Astrocyte (in vitro differentiated cells and primary cell): Measurements from ENCODE around the gene DBF4B. TPM values are rescaled to one million over a fixed set of nuclear protein-coding genes. Genes with fewer than 3 reads are reported as not detected.

Source experiments
- DNase-seq: peaks from one replicate; pipeline ENCODE4 v3.0.0-alpha.2; 2010; ENCODE audit warnings: low read depth
- FAIRE-seq: peaks from 2 replicates; lab custom pipeline; 2011; peaks lifted over from hg19 to GRCh38; lab: Jason Lieb, UNC
- H2AFZ ChIP-seq: 2 replicates; pipeline ENCODE4 v1.6.0; 2012; ENCODE audit warnings: low read depth, low read length, inconsistent platforms
- H3K27ac ChIP-seq: 2 replicates; pipeline ENCODE4 v1.5.1; 2011; ENCODE audit warnings: low read depth, low read length, inconsistent platforms
- H3K27me3 ChIP-seq: 2 replicates; pipeline ENCODE4 v1.6.0; 2011; ENCODE audit warnings: low read length, inconsistent platforms; ENCODE audit not compliant: insufficient read depth
- H3K36me3 ChIP-seq: 2 replicates; pipeline ENCODE4 v1.5.1; 2011; ENCODE audit warnings: low read length, inconsistent platforms; ENCODE audit not compliant: insufficient read depth
- H3K4me1 ChIP-seq: 2 replicates; pipeline ENCODE4 v1.5.1; 2011; ENCODE audit warnings: low read length, inconsistent platforms; ENCODE audit not compliant: insufficient read depth
- H3K4me2 ChIP-seq: 2 replicates; pipeline ENCODE4 v1.6.0; 2012; ENCODE audit warnings: low read length, inconsistent platforms
- H3K4me3 ChIP-seq: 2 replicates; pipeline ENCODE4 v1.5.1; 2011; ENCODE audit warnings: low read depth, mild to moderate bottlenecking, low read length, inconsistent platforms; ENCODE audit not compliant: insufficient read depth
- H3K79me2 ChIP-seq: 2 replicates; pipeline ENCODE4 v1.6.0; 2012; ENCODE audit warnings: mild to moderate bottlenecking, low read length, inconsistent platforms; ENCODE audit not compliant: insufficient read depth
- H3K9ac ChIP-seq: 2 replicates; pipeline ENCODE4 v1.6.0; 2012; ENCODE audit warnings: mild to moderate bottlenecking, low read length, inconsistent platforms
- H3K9me3 ChIP-seq: 2 replicates; pipeline ENCODE4 v1.5.1; 2012; ENCODE audit warnings: low read depth, mild to moderate bottlenecking, low read length, inconsistent platforms; ENCODE audit not compliant: insufficient read depth
- H4K20me1 ChIP-seq: 2 replicates; pipeline ENCODE4 v1.6.0; 2012; ENCODE audit warnings: low read length, inconsistent platforms; ENCODE audit not compliant: insufficient read depth
- H3K27ac Mint-ChIP-seq: one replicate; pipeline ENCODE4 v1.8.0; 2021; ENCODE audit warnings: mild to moderate bottlenecking, mixed read lengths; ENCODE audit not compliant: unreplicated experiment
- H3K27me3 Mint-ChIP-seq: one replicate; pipeline ENCODE4 v1.8.0; 2021; ENCODE audit warnings: low read depth, mixed read lengths; ENCODE audit not compliant: unreplicated experiment
- H3K36me3 Mint-ChIP-seq: one replicate; pipeline ENCODE4 v1.8.0; 2021; ENCODE audit warnings: low read depth, mixed read lengths; ENCODE audit not compliant: unreplicated experiment
- H3K4me1 Mint-ChIP-seq: one replicate; pipeline ENCODE4 v1.8.0; 2021; ENCODE audit warnings: low read depth, mixed read lengths; ENCODE audit not compliant: unreplicated experiment
- H3K4me3 Mint-ChIP-seq: one replicate; pipeline ENCODE4 v1.8.0; 2021; ENCODE audit warnings: mild to moderate bottlenecking, moderate library complexity, mixed read lengths; ENCODE audit not compliant: unreplicated experiment
- H3K9me3 Mint-ChIP-seq: one replicate; pipeline ENCODE4 v1.8.0; 2021; ENCODE audit warnings: mild to moderate bottlenecking, mixed read lengths; ENCODE audit not compliant: unreplicated experiment
- CTCF ChIP-seq: IDR thresholded peaks from 2 replicates; pipeline ENCODE4 v1.5.1; 2011; ENCODE audit warnings: low read depth, mild to moderate bottlenecking, inconsistent platforms, low read length, moderate library complexity; ENCODE audit not compliant: insufficient read depth
- EZH2 ChIP-seq: IDR thresholded peaks from 2 replicates; pipeline ENCODE4 v1.6.1; 2012; ENCODE audit warnings: mild to moderate bottlenecking, low read length, inconsistent platforms; ENCODE audit not compliant: insufficient read depth
- total RNA-seq: library from RNA; stranded (reverse); gene quantifications from 2 replicates; pipeline ENCODE4 v1.2.1, GENCODE V29; 2021

DBF4B gene
- total RNA-seq, 1 donor from 2014 or later: 9.5 TPM

- no peak overlapping the region for H2AFZ ChIP-seq
- H4K20me1 ChIP-seq: no peaks in the 10 kb centered on the region
- H3K27ac Mint-ChIP-seq: no peak overlapping the region
- TF ChIP-seq EZH2 (no peak), CTCF (no peak)
- no peaks in the 10 kb centered on the region for H3K27me3 ChIP-seq
- no peaks in the 10 kb centered on the region for H3K9me3 ChIP-seq
- no peak overlapping the region for H3K4me3 ChIP-seq
- no peak overlapping the region for H3K4me3 Mint-ChIP-seq
- peaks cover 13% of the 10 kb centered on the region for H3K27me3 Mint-ChIP-seq
- H3K4me2 ChIP-seq: no peak overlapping the region
- H3K36me3 ChIP-seq: no peaks in the 10 kb centered on the region
- H3K79me2 ChIP-seq: no peaks in the 10 kb centered on the region
- H3K4me1 ChIP-seq: no peaks in the 10 kb centered on the region
- no peak for DNase-seq
- no peak overlapping the region for H3K27ac ChIP-seq
- no peak overlapping the region for H3K9ac ChIP-seq
- H3K9me3 Mint-ChIP-seq: no peaks in the 10 kb centered on the region
- peaks cover 19% of the 10 kb centered on the region for H3K36me3 Mint-ChIP-seq
- H3K4me1 Mint-ChIP-seq: no peaks in the 10 kb centered on the region
- FAIRE-seq: no peak
These were observed 42.9 kb downstream of the DBF4B start for GRCh38 chr17:44751331-44751730.

GRCh38 chr17:44751806-44752205, 43.3 kb downstream of the DBF4B start:
- H3K36me3 ChIP-seq: no peaks in the 10 kb centered on the region
- no peaks in the 10 kb centered on the region for H3K4me1 Mint-ChIP-seq
- no peak overlapping the region for H3K4me2 ChIP-seq
- H3K79me2 ChIP-seq: no peaks in the 10 kb centered on the region
- H3K27ac Mint-ChIP-seq: no peak overlapping the region
- H3K4me3 ChIP-seq: no peak overlapping the region
- no peaks in the 10 kb centered on the region for H3K27me3 ChIP-seq
- FAIRE-seq (no peak), DNase-seq (no peak)
- H4K20me1 ChIP-seq: no peaks in the 10 kb centered on the region
- H3K27ac ChIP-seq: no peak overlapping the region
- H3K4me3 Mint-ChIP-seq: no peak overlapping the region
- H3K9ac ChIP-seq: no peak overlapping the region
- H3K9me3 Mint-ChIP-seq: no peaks in the 10 kb centered on the region
- H3K36me3 Mint-ChIP-seq: peaks cover 19% of the 10 kb centered on the region
- peaks cover 13% of the 10 kb centered on the region for H3K27me3 Mint-ChIP-seq
- no peaks in the 10 kb centered on the region for H3K4me1 ChIP-seq
- H2AFZ ChIP-seq: no peak overlapping the region
- H3K9me3 ChIP-seq: no peaks in the 10 kb centered on the region
- TF ChIP-seq CTCF (no peak), EZH2 (no peak)

- Mint-ChIP-seq H3K4me3 (no peak overlapping the region), H3K9me3 (no peaks in the 10 kb centered on the region), H3K27me3 (peaks cover 21% of the 10 kb centered on the region), H3K36me3 (peaks cover 16% of the 10 kb centered on the region), H3K4me1 (no peaks in the 10 kb centered on the region), H3K27ac (no peak overlapping the region)
- Histone ChIP-seq H3K9me3 (no peaks in the 10 kb centered on the region), H3K36me3 (no peaks in the 10 kb centered on the region), H3K4me1 (no peaks in the 10 kb centered on the region), H2AFZ (no peak overlapping the region), H3K27me3 (peaks cover 4% of the 10 kb centered on the region), H3K9ac (no peak overlapping the region), H3K27ac (no peak overlapping the region), H4K20me1 (no peaks in the 10 kb centered on the region), H3K79me2 (no peaks in the 10 kb centered on the region), H3K4me3 (no peak overlapping the region), H3K4me2 (no peak overlapping the region)
- FAIRE-seq: no peak
- no peak for DNase-seq
- TF ChIP-seq CTCF (no peak), EZH2 (no peak)
These were observed 44.7 kb downstream of the DBF4B start for GRCh38 chr17:44752953-44753861.
